Measurements from ENCODE around the gene CCDC24. TPM values are rescaled to one million over a fixed set of nuclear protein-coding genes. Genes with fewer than 3 reads are reported as not detected.

Gene CCDC24
- total RNA-seq, 2 donors from 2014 or later: 6.7 to 21.1 TPM

DNA sequence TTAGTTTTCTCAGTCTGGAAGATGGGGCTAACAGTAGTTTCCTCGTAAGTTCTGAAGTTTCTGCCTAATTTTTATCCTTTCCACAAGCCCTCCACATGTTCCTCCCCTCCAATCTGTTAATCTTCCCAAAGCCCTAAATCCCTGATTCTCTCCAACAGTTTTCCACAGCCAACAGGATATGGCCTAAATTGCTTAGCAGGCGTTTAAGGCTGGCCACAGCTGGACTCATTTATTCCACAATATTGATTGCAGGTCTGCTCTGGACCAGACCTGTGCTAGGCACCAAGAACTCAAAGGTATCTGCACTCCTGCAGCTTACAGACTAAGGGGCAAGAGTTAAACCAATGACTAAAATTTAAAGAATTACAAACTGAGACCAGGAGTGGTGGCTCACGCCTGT lies 35.9 kb downstream of the CCDC24 start:
- 88% methylated on average over 3 of the region's 3 CpGs for WGBS, 2 donors
- H3K4me1 ChIP-seq: peaks cover 19% of the 10 kb centered on the region
- no peaks in the 10 kb centered on the region for H3K36me3 ChIP-seq (replicated peaks in 1 of 2; ENCODE audit: insufficient read depth in 1 of 2, low read depth in 2 of 2)
- no peaks in the 10 kb centered on the region for H3K9me3 ChIP-seq
- intact Hi-C loops (cut with DNase I): no loop called here
- no peak for TF ChIP-seq POLR2A (IDR thresholded peaks at IDR 0.05)
- TF ChIP-seq, protein P1, sequence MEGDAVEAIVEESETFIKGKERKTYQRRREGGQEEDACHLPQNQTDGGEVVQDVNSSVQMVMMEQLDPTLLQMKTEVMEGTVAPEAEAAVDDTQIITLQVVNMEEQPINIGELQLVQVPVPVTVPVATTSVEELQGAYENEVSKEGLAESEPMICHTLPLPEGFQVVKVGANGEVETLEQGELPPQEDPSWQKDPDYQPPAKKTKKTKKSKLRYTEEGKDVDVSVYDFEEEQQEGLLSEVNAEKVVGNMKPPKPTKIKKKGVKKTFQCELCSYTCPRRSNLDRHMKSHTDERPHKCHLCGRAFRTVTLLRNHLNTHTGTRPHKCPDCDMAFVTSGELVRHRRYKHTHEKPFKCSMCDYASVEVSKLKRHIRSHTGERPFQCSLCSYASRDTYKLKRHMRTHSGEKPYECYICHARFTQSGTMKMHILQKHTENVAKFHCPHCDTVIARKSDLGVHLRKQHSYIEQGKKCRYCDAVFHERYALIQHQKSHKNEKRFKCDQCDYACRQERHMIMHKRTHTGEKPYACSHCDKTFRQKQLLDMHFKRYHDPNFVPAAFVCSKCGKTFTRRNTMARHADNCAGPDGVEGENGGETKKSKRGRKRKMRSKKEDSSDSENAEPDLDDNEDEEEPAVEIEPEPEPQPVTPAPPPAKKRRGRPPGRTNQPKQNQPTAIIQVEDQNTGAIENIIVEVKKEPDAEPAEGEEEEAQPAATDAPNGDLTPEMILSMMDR (IDR thresholded peaks at IDR 0.05): no peak
- no peak overlapping the region for H3K27ac ChIP-seq
- H3K4me3 ChIP-seq: no peak overlapping the region
- no peaks in the 10 kb centered on the region for H3K27me3 ChIP-seq
- ATAC-seq (no peak), DNase-seq (no peak)

- intact Hi-C loops (cut with DNase I): no loop called here
- 16 to 18% methylated on average over 17 of the region's 17 CpGs for WGBS, 2 donors
These were observed 38.0 kb downstream of the CCDC24 start for GRCh38 chr1:44029260-44029910.

DNA sequence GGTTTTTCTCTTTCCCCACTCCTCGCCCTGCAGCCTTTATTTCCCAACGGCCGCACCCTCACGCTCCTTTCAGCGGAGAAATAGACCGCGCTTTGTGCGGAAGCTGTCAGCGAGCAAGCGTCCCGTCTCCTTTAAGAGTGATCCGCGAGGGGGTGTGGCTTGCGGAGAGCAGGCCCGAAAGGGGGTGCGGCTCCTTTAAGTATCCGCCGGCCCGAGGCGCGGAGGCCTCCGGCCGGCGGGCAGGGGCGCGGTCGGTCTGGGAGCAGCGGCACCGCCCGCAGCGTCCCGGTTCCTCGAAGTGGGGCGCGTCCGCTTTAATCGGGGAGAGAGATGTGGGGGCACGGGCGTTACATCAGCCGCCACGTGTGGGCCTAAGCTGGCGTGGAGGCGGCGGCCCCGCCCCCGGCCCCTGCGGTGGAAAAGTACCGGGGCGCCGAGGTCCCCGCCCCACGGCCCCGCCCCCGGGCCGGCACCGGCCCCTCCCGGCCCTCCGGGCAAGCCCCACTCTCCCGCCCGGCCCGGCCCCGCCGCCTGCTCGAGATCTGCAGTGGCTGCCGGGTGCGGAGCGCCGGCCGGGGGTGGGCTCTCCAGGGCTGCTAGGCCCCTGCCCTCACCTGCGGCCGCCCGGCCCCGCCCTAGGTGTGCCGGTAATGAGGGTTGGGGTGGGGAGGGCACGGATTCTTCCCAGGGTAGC lies 38.7 kb downstream of the CCDC24 start:
- intact Hi-C loops (cut with DNase I): no loop called here
- peaks cover 26% of the 10 kb centered on the region for H3K4me1 ChIP-seq

More at GRCh38 chr1:44029260-44029910, 38.0 kb downstream of the CCDC24 start:
- Histone ChIP-seq H3K36me3 (replicated peaks in 1 of 2; ENCODE audit: insufficient read depth in 1 of 2, low read depth in 2 of 2) (no peaks in the 10 kb centered on the region), H3K4me3 (peak overlapping the region in 1 of 2 donors; percentile 45), H3K4me1 (peaks cover 25% of the 10 kb centered on the region), H3K27ac (peak overlapping the region; percentile 57 to 91 (median 83)), H3K27me3 (no peaks in the 10 kb centered on the region), H3K9me3 (no peaks in the 10 kb centered on the region)
- DNase-seq: peak in 2 of 4 donors; percentile 33 to 49
- TF ChIP-seq, protein P1 (IDR thresholded peaks at IDR 0.05): peak in 1 of 7 experiments; percentile 6
- TF ChIP-seq POLR2A (IDR thresholded peaks at IDR 0.05): no peak
- ATAC-seq: peak; percentile 10

DNA sequence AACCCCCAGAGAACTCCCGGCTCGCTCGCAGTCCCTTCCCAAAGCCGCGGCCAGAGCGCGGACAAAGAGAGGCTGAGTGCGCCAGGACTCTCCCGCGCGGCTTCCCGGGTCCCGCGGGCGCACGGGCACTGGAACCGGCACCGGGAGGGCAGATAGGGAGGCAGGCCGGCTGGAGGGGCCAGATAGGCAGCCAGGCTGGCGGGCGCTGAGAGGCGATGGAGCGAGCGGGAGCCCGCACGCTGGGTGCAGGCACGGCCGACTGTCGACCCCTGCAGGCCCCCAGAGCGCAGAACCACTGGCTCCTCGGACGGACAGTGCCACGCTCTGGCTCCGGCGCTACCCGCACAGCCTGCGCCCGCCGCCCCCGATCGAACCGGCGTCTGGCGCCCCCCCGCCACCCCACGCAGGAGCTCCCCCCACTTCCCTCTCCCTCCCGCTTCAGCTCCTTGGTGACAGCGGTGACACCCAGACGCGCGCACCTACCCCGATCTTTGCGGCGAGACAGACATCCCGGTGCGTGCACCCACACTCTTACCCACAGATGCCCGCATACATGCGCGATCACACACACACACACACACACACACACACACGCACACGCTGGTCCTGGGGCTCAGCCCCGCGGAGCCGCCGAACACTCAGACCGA lies 39.3 kb downstream of the CCDC24 start:
- WGBS, 2 donors: 0% methylated on average over 64 of the region's 66 CpGs; no CpG with 5 or more reads in 1 of the 2 donors
- intact Hi-C loops (cut with DNase I): no loop called here
- TF ChIP-seq, protein P1 (IDR thresholded peaks at IDR 0.05): peak in 2 of 7 experiments; percentile 6 to 9
- TF ChIP-seq POLR2A (IDR thresholded peaks at IDR 0.05): no peak
- no peaks in the 10 kb centered on the region for H3K27me3 ChIP-seq
- H3K9me3 ChIP-seq: no peaks in the 10 kb centered on the region
- H3K27ac ChIP-seq: peak overlapping the region; percentile 57 to 91 (median 83)
- no peaks in the 10 kb centered on the region for H3K36me3 ChIP-seq (replicated peaks in 1 of 2; ENCODE audit: insufficient read depth in 1 of 2, low read depth in 2 of 2)
- H3K4me3 ChIP-seq: peak overlapping the region; percentile 45 to 72
- peaks cover 32% of the 10 kb centered on the region for H3K4me1 ChIP-seq
- DNase-seq (peak in 3 of 4 donors; percentile 34 to 52 (median 48)), ATAC-seq (peak; percentile 20)

More for the DNA sequence above, 38.7 kb downstream of the CCDC24 start:
- H3K36me3 ChIP-seq (replicated peaks in 1 of 2; ENCODE audit: insufficient read depth in 1 of 2, low read depth in 2 of 2): no peaks in the 10 kb centered on the region
- TF ChIP-seq, protein P1 (IDR thresholded peaks at IDR 0.05): no peak
- peak; percentile 34 to 51 (median 47) for TF ChIP-seq POLR2A (IDR thresholded peaks at IDR 0.05)
- WGBS, 2 donors: 0% methylated on average over 7 to 69 of the region's 75 CpGs
- no peaks in the 10 kb centered on the region for H3K9me3 ChIP-seq
- ATAC-seq (peak; percentile 84), DNase-seq (peak; percentile 91 to 95 (median 94))
- H3K27me3 ChIP-seq: no peaks in the 10 kb centered on the region
- H3K4me3 ChIP-seq: peak overlapping the region; percentile 45 to 72
- peak overlapping the region; percentile 57 to 91 (median 83) for H3K27ac ChIP-seq
